ENCODE measurements around the gene KIF11. TPM values are rescaled to one million over a fixed set of nuclear protein-coding genes. Genes with fewer than 3 reads are reported as not detected.

The KIF11 gene
- polyA plus RNA-seq, 1 donor from 2014 or later, result 0.47 TPM

GRCh38 chr10:92573091-92573797, 19.7 kb upstream of the KIF11 start:
- Histone ChIP-seq H4K20me1 (ENCODE audit: insufficient read depth) (no peaks in the 10 kb centered on the region), H2AFZ (ENCODE audit: low read depth, low read length) (peak overlapping the region; percentile 98), H3K9ac (ENCODE audit: low read length) (peak overlapping the region; percentile 91), H3K36me3 (ENCODE audit: insufficient read depth, low read length) (no peaks in the 10 kb centered on the region), H3K4me3 (ENCODE audit: low read length) (peak overlapping the region; percentile 98), H3K27ac (ENCODE audit: low read length) (peak overlapping the region; percentile 88), H3K27me3 (ENCODE audit: insufficient read depth, low read depth, low read length) (no peaks in the 10 kb centered on the region), H3K9me3 (ENCODE audit: low read length) (no peaks in the 10 kb centered on the region), H3K4me2 (ENCODE audit: low read length) (peak overlapping the region; percentile 66), H3K79me2 (replicated peaks; ENCODE audit: insufficient read depth, low read length) (peaks cover 6% of the 10 kb centered on the region), H3F3A (ENCODE audit: insufficient read depth, low read length, poor library complexity, severe bottlenecking) (peaks cover 3% of the 10 kb centered on the region), H3K9me2 (ENCODE audit: insufficient read depth, low read length) (no peaks in the 10 kb centered on the region)
- TF ChIP-seq RAD21 (conservative IDR thresholded peaks at IDR 0.05) (no peak), SMC3 (conservative IDR thresholded peaks at IDR 0.05; ENCODE audit: poor library complexity) (no peak), EZH2 (IDR thresholded peaks at IDR 0.05; ENCODE audit: borderline replicate concordance, insufficient read depth, low read length, poor library complexity, severe bottlenecking) (no peak), POLR2AphosphoS5 (IDR thresholded peaks at IDR 0.05) (no peak), CTCF (IDR thresholded peaks at IDR 0.05; ENCODE audit: poor library complexity, severe bottlenecking) (no peak), REST (IDR thresholded peaks at IDR 0.05; ENCODE audit: borderline replicate concordance) (no peak), EP300 (conservative IDR thresholded peaks at IDR 0.05; ENCODE audit: poor library complexity, severe bottlenecking) (no peak), MXI1 (conservative IDR thresholded peaks at IDR 0.05; ENCODE audit: poor library complexity, severe bottlenecking) (no peak), TAF1 (IDR thresholded peaks at IDR 0.05; ENCODE audit: low read depth) (no peak)

GRCh38 chr10:92573798-92574547, 19.0 kb upstream of the KIF11 start, which contains the start of gene IDE:
Gene IDE, minus strand, starts transcription at chr10:92574093. Its CDS starts 74 bp downstream, at chr10:92574019.
- peak within 1 kb of the TSS; percentile 98 for H2AFZ ChIP-seq (ENCODE audit: low read depth, low read length)
- H3K9me2 ChIP-seq (ENCODE audit: insufficient read depth, low read length), result no peaks in the 10 kb centered on the region
- H3K9ac ChIP-seq (ENCODE audit: low read length), result peak within 1 kb of the TSS; percentile 91
- peak within 1 kb of the TSS; percentile 88 for H3K27ac ChIP-seq (ENCODE audit: low read length)
- H3K27me3 ChIP-seq (ENCODE audit: insufficient read depth, low read depth, low read length), result no peaks in the 10 kb centered on the region
- H3F3A ChIP-seq (ENCODE audit: insufficient read depth, low read length, poor library complexity, severe bottlenecking), result peaks cover 3% of the 10 kb centered on the region
- TF ChIP-seq TAF1 (IDR thresholded peaks at IDR 0.05; ENCODE audit: low read depth), result peak; percentile 76
- TF ChIP-seq MXI1 (conservative IDR thresholded peaks at IDR 0.05; ENCODE audit: poor library complexity, severe bottlenecking), result peak; percentile 59
- peak; percentile 64 for TF ChIP-seq POLR2AphosphoS5 (IDR thresholded peaks at IDR 0.05)
- no peak for TF ChIP-seq EZH2 (IDR thresholded peaks at IDR 0.05; ENCODE audit: borderline replicate concordance, insufficient read depth, low read length, poor library complexity, severe bottlenecking)
- TF ChIP-seq REST (IDR thresholded peaks at IDR 0.05; ENCODE audit: borderline replicate concordance), result peak; percentile 66
- no peak for TF ChIP-seq EP300 (conservative IDR thresholded peaks at IDR 0.05; ENCODE audit: poor library complexity, severe bottlenecking)
- TF ChIP-seq SMC3 (conservative IDR thresholded peaks at IDR 0.05; ENCODE audit: poor library complexity), result peak; percentile 69
- peak; percentile 94 for TF ChIP-seq CTCF (IDR thresholded peaks at IDR 0.05; ENCODE audit: poor library complexity, severe bottlenecking)
- TF ChIP-seq RAD21 (conservative IDR thresholded peaks at IDR 0.05), result peak; percentile 78
- H3K9me3 ChIP-seq (ENCODE audit: low read length), result no peaks in the 10 kb centered on the region
- no peaks in the 10 kb centered on the region for H4K20me1 ChIP-seq (ENCODE audit: insufficient read depth)
- peak within 1 kb of the TSS; percentile 88 for H3K4me2 ChIP-seq (ENCODE audit: low read length)
- no peaks in the 10 kb centered on the region for H3K36me3 ChIP-seq (ENCODE audit: insufficient read depth, low read length)
- H3K79me2 ChIP-seq (replicated peaks; ENCODE audit: insufficient read depth, low read length), result peaks cover 6% of the 10 kb centered on the region
- peak within 1 kb of the TSS; percentile 98 for H3K4me3 ChIP-seq (ENCODE audit: low read length)

Data from neural cell (in vitro differentiated cells).